Subcutaneous abdominal adipose tissue (tissue), 5 donors: Measurements from ENCODE around the gene SIX1.

ENCODE experiments used
- H3K27ac ChIP-seq: one replicate; pipeline ENCODE4 v1.7.0; 2013; ENCODE audit warnings: low read depth, mild to moderate bottlenecking, inconsistent platforms, low read length, moderate library complexity
- H3K27me3 ChIP-seq, 5 donors: one replicate each; pipeline ENCODE4 v1.7.0; 2013; ENCODE audit warnings: low read length in 5 of 5, inconsistent platforms in 1 of 5; ENCODE audit not compliant: control insufficient read depth in 5 of 5, insufficient read depth in 4 of 5
- H3K36me3 ChIP-seq, 5 donors: one replicate each; pipeline ENCODE4 v1.7.0; 2013; ENCODE audit warnings: low read length in 5 of 5; ENCODE audit not compliant: control insufficient read depth in 5 of 5, insufficient read depth in 5 of 5
- H3K4me1 ChIP-seq, 5 donors: one replicate each; pipeline ENCODE4 v1.7.0; 2013; ENCODE audit warnings: low read length in 5 of 5, mild to moderate bottlenecking in 3 of 5, moderate library complexity in 1 of 5; ENCODE audit not compliant: control insufficient read depth in 5 of 5, insufficient read depth in 5 of 5
- H3K4me3 ChIP-seq, 5 donors: one replicate each; pipeline ENCODE4 v1.7.0; 2013; ENCODE audit warnings: low read length in 5 of 5, low read depth in 1 of 5
- H3K9ac ChIP-seq, 5 donors: one replicate each; pipeline ENCODE4 v1.7.0; 2013; ENCODE audit warnings: low read length in 5 of 5, mild to moderate bottlenecking in 4 of 5, moderate library complexity in 3 of 5
- H3K9me3 ChIP-seq, 5 donors: one replicate each; pipeline ENCODE4 v1.7.0; 2013; ENCODE audit warnings: low read length in 5 of 5; ENCODE audit not compliant: control insufficient read depth in 5 of 5
- donor health status: healthy.
- donor health status: healthy.
- donor health status: healthy.
- donor health status: healthy.
- donor health status: healthy.

The SIX1 gene

DNA sequence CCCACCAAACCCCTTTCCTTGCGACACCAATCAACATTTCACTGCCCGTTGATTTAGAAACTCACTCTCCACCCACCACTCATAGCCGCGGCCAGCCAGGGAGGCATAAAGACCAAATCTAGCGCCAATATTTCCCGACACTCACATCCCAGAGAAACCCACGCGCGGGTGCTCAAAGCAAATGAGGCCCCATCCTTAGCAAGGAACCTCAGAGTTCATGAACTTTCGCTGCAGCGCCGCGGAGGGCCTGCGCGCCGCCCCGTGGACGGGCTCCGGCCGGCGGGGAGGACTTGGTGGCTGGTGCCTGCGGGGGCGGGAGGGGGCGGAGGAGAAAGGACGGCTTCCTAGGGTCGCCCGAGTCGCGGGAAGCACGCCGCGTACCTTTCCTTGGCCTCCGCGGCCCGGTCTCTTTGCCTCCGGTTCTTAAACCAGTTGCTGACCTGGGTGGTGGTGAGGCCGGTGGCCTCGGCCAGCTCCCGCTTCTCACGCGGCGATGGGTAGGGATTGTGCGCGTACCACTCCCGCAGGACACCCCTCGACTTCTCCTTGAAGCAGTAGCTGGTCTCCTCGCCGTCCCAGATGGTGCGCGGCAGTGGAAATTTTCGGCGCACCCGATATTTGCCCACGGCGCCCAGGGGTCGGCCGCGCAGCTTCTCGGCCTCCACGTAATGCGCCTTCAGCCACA is 886 bp downstream of the SIX1 start:
- H3K4me1 ChIP-seq, result peaks cover 3 to 81% (median 71%) of the 10 kb centered on the region in 5 donors
- H3K9me3 ChIP-seq, result no peaks in the 10 kb centered on the region
- no peaks in the 10 kb centered on the region for H3K36me3 ChIP-seq
- peak overlapping the region in 4 of 5 donors; percentile 11 to 81 (median 60) for H3K9ac ChIP-seq
- H3K27ac ChIP-seq, result peak overlapping the region; percentile 88
- H3K27me3 ChIP-seq, result peaks cover 20 to 88% (median 71%) of the 10 kb centered on the region in 5 donors
- peak overlapping the region; percentile 76 to 89 (median 79) for H3K4me3 ChIP-seq

- Histone ChIP-seq H3K9ac (peak overlapping the region in 4 of 5 donors; percentile 31 to 81 (median 60)), H3K36me3 (no peaks in the 10 kb centered on the region), H3K27ac (peak overlapping the region; percentile 88), H3K9me3 (no peaks in the 10 kb centered on the region), H3K4me3 (peak overlapping the region; percentile 76 to 89 (median 79)), H3K4me1 (peaks cover 2 to 81% (median 71%) of the 10 kb centered on the region in 5 donors), H3K27me3 (peaks cover 15 to 88% (median 69%) of the 10 kb centered on the region in 5 donors)
Observed at GRCh38 chr14:60647837-60648248, 1.4 kb downstream of the SIX1 start.

DNA sequence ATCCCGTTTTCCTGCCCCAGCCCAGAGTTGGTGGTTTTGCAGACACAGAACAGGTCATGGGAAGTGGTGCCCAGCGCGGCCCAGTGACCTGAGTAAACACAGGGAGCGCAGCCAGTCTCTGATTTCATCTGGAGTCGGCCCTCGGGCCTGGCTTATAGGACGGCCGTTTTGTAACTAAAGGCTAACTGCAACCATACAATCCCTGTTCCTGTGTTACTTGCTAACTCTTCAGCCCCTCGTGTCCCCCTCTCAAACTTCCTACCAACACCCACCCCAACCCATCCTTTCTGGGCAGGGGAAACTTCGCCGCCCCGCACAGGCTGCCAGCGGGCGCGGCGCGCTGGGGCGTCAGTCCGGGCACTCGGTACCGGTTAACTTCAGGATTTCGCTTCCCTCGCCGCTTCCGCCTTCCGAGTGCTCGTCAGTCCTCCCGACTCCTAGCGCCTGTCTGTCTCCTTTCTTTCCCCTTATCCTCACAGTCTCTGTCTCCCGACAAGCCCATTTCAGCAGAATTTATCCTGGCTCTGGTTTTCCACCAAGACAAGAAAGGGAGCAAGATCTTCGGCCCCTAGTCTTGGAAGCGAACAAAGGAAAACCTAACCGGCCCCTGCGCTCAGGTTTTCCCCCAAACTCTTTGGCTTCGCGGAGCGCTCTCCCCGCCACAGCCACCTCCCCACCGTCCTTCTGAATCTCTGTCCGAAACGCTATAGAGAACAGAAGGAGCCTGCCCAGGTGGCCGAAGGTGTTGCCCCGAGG is 2.0 kb downstream of the SIX1 start:
- peak overlapping the region; percentile 7 to 81 (median 53) for H3K9ac ChIP-seq
- peaks cover 12 to 88% (median 69%) of the 10 kb centered on the region in 5 donors for H3K27me3 ChIP-seq
- no peaks in the 10 kb centered on the region for H3K9me3 ChIP-seq
- peak overlapping the region; percentile 88 for H3K27ac ChIP-seq
- no peaks in the 10 kb centered on the region for H3K36me3 ChIP-seq
- peak overlapping the region; percentile 76 to 89 (median 79) for H3K4me3 ChIP-seq
- H3K4me1 ChIP-seq, result peaks cover 2 to 81% (median 71%) of the 10 kb centered on the region in 5 donors

DNA sequence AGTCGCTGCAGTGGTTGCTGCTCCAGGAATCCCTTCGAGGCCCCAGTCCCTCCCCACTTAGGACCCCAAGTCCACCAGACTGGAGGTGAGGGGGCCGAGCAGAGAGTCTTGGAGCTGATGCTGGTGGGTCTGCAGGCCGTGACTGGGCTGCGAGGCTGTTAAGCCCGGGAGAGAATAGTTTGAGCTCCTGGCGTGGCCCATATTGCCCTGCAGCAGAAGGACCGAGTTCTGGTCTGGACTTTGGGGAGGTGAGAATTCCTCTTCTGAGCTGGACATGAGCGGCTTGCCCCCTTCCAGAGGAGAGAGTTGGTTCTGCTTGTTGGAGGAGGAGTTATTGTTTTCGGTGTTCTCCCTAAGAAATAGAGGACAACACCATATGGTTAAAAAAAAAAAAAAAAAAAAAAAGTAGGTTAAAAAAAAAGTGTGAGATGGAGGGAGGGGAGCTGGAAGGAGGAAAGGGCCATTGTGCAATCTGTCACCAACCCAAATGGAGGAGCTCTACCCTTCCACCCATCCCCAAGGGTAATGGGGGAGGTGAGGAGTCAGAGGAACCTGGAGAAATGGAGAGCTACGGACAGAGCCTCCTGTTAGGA is 3.0 kb downstream of the SIX1 start:
- no peaks in the 10 kb centered on the region for H3K36me3 ChIP-seq
- peaks cover 0 to 2% (median 0%) of the 10 kb centered on the region in 5 donors for H3K9me3 ChIP-seq
- H3K9ac ChIP-seq, result peak overlapping the region in 2 of 5 donors; percentile 67 to 81
- peaks cover 2 to 88% (median 79%) of the 10 kb centered on the region in 5 donors for H3K4me1 ChIP-seq
- H3K27ac ChIP-seq, result peak overlapping the region; percentile 88
- peak overlapping the region; percentile 76 to 89 (median 79) for H3K4me3 ChIP-seq
- H3K27me3 ChIP-seq, result peaks cover 8 to 88% (median 69%) of the 10 kb centered on the region in 5 donors

- no peaks in the 10 kb centered on the region for H3K36me3 ChIP-seq
- H3K27me3 ChIP-seq, result peaks cover 7 to 87% (median 65%) of the 10 kb centered on the region in 5 donors
- H3K9ac ChIP-seq, result peak overlapping the region in 1 of 5 donors; percentile 36
- H3K9me3 ChIP-seq, result peaks cover 0 to 2% (median 0%) of the 10 kb centered on the region in 5 donors
- H3K4me1 ChIP-seq, result peaks cover 2 to 90% (median 75%) of the 10 kb centered on the region in 5 donors
- peak overlapping the region; percentile 88 for H3K27ac ChIP-seq
- H3K4me3 ChIP-seq, result no peak overlapping the region
Observed at GRCh38 chr14:60645126-60645741, 4.0 kb downstream of the SIX1 start.

- Histone ChIP-seq H3K27ac (peak overlapping the region; percentile 88), H3K36me3 (no peaks in the 10 kb centered on the region), H3K4me3 (peak overlapping the region in 1 of 5 donors; percentile 41), H3K27me3 (peaks cover 7 to 82% (median 66%) of the 10 kb centered on the region in 5 donors), H3K9ac (peak overlapping the region in 1 of 5 donors; percentile 36), H3K4me1 (peaks cover 2 to 84% (median 69%) of the 10 kb centered on the region in 5 donors), H3K9me3 (peaks cover 0 to 2% (median 0%) of the 10 kb centered on the region in 5 donors)
Observed at GRCh38 chr14:60644666-60645065, 4.6 kb downstream of the SIX1 start.

- H3K9ac ChIP-seq, result peak overlapping the region in 2 of 5 donors; percentile 49 to 59
- peak overlapping the region in 4 of 5 donors; percentile 31 to 53 (median 34) for H3K4me3 ChIP-seq
- H3K27me3 ChIP-seq, result peaks cover 7 to 74% (median 61%) of the 10 kb centered on the region in 5 donors
- H3K4me1 ChIP-seq, result peaks cover 1 to 75% (median 60%) of the 10 kb centered on the region in 5 donors
- peaks cover 0 to 2% (median 0%) of the 10 kb centered on the region in 5 donors for H3K9me3 ChIP-seq
- H3K36me3 ChIP-seq, result no peaks in the 10 kb centered on the region
- H3K27ac ChIP-seq, result peak overlapping the region; percentile 88
Observed at GRCh38 chr14:60643463-60644314, 5.6 kb downstream of the SIX1 start.

DNA sequence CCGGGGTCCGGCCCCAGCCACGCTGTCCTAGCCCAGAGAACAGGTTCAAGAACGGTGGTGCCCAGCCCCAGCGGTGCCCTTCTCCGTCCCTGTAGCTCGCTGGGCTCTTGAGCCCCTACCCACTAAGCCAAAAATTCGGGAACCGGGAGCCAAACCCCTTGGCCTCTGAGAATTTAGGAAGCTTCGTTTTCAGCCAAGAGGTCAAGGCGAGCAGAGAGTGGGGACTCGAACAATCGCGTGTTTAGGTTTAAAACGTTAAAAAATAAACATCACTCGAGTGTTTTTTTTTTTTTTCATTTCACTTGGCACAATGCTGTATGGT is 6.2 kb downstream of the SIX1 start:
- Histone ChIP-seq H3K27ac (peak overlapping the region; percentile 88), H3K36me3 (no peaks in the 10 kb centered on the region), H3K9ac (peak overlapping the region in 2 of 5 donors; percentile 41 to 43), H3K4me3 (peak overlapping the region in 4 of 5 donors; percentile 31 to 53 (median 34)), H3K4me1 (peaks cover 2 to 72% (median 55%) of the 10 kb centered on the region in 5 donors), H3K9me3 (peaks cover 0 to 2% (median 0%) of the 10 kb centered on the region in 5 donors), H3K27me3 (peaks cover 7 to 72% (median 55%) of the 10 kb centered on the region in 5 donors)
